ENCODE measurements around the gene PLEKHA1.

Gene PLEKHA1

GRCh38 chr10:122471531-122472177, 97.1 kb downstream of the PLEKHA1 start:
- no peak overlapping the region for H3K4me3 ChIP-seq (ENCODE audit: low read depth, low read length)
- no peak for DNase-seq (ENCODE audit: low read depth)
- TF ChIP-seq POLR2A (IDR thresholded peaks at IDR 0.05; ENCODE audit: extremely low read depth, insufficient read length) (no peak), MYC (IDR thresholded peaks at IDR 0.05; ENCODE audit: low read depth, low read length) (no peak), MAX (IDR thresholded peaks at IDR 0.05; ENCODE audit: low read depth, low read length) (no peak)
- TF ChIP-seq, protein P1, sequence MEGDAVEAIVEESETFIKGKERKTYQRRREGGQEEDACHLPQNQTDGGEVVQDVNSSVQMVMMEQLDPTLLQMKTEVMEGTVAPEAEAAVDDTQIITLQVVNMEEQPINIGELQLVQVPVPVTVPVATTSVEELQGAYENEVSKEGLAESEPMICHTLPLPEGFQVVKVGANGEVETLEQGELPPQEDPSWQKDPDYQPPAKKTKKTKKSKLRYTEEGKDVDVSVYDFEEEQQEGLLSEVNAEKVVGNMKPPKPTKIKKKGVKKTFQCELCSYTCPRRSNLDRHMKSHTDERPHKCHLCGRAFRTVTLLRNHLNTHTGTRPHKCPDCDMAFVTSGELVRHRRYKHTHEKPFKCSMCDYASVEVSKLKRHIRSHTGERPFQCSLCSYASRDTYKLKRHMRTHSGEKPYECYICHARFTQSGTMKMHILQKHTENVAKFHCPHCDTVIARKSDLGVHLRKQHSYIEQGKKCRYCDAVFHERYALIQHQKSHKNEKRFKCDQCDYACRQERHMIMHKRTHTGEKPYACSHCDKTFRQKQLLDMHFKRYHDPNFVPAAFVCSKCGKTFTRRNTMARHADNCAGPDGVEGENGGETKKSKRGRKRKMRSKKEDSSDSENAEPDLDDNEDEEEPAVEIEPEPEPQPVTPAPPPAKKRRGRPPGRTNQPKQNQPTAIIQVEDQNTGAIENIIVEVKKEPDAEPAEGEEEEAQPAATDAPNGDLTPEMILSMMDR (IDR thresholded peaks at IDR 0.05; ENCODE audit: low read depth, low read length) = no peak

DNA sequence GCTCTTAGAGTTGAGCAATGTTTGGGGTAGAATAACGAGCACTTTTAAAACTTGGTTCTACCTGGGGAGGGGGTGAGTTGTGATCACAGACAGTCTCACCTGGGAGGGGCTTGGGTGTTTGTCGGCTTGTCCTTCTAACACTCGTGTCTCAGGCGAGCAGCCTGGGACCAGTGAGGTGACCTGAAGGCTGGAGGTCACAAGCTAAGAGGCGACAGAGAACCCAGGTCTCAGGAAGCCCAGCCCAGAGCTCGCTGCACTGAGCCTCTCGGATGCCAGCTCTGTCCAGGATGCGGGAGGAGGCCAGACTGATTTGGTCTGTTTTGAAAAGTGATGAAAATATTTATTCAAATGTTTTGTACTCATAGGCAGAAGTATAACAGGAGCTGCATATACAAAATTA, 98.6 kb downstream of the PLEKHA1 start:
- no peak overlapping the region for H3K4me3 ChIP-seq (ENCODE audit: low read depth, low read length)
- DNase-seq (ENCODE audit: low read depth) = no peak
- TF ChIP-seq, protein P1 (IDR thresholded peaks at IDR 0.05; ENCODE audit: low read depth, low read length) = no peak
- no peak for TF ChIP-seq MAX (IDR thresholded peaks at IDR 0.05; ENCODE audit: low read depth, low read length)
- no peak for TF ChIP-seq MYC (IDR thresholded peaks at IDR 0.05; ENCODE audit: low read depth, low read length)
- TF ChIP-seq POLR2A (IDR thresholded peaks at IDR 0.05; ENCODE audit: extremely low read depth, insufficient read length) = no peak

GRCh38 chr10:122474131-122474818, 99.8 kb downstream of the PLEKHA1 start:
- TF ChIP-seq, protein P1 (IDR thresholded peaks at IDR 0.05; ENCODE audit: low read depth, low read length) = no peak
- TF ChIP-seq MYC (IDR thresholded peaks at IDR 0.05; ENCODE audit: low read depth, low read length) (no peak), POLR2A (IDR thresholded peaks at IDR 0.05; ENCODE audit: extremely low read depth, insufficient read length) (no peak), MAX (IDR thresholded peaks at IDR 0.05; ENCODE audit: low read depth, low read length) (no peak)
- H3K4me3 ChIP-seq (ENCODE audit: low read depth, low read length) = no peak overlapping the region
- DNase-seq (ENCODE audit: low read depth) = no peak

DNA sequence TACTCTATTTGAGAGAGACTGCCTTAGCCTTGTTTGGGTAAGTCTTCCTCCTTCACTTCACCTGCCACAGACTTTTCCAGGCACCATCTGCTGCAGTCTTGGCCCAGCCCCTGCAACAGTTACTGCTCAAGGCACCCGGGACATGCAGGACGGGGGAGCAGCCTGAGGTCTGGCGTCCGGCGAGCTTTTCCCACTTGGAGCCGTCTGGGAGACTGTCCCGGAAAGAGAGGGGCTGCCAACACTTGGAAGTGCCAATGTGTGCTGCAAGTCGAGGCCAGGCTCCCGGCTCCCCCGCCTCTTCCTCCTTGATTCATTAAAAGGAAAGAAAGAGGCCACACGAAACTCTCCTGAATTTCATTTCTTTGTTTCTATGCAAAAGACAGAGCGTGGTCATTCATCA, 100.6 kb downstream of the PLEKHA1 start:
- TF ChIP-seq POLR2A (IDR thresholded peaks at IDR 0.05; ENCODE audit: extremely low read depth, insufficient read length) = no peak
- TF ChIP-seq MYC (IDR thresholded peaks at IDR 0.05; ENCODE audit: low read depth, low read length) = no peak
- TF ChIP-seq, protein P1 (IDR thresholded peaks at IDR 0.05; ENCODE audit: low read depth, low read length) = no peak
- TF ChIP-seq MAX (IDR thresholded peaks at IDR 0.05; ENCODE audit: low read depth, low read length) = no peak
- H3K4me3 ChIP-seq (ENCODE audit: low read depth, low read length) = no peak overlapping the region
- no peak for DNase-seq (ENCODE audit: low read depth)

DNA sequence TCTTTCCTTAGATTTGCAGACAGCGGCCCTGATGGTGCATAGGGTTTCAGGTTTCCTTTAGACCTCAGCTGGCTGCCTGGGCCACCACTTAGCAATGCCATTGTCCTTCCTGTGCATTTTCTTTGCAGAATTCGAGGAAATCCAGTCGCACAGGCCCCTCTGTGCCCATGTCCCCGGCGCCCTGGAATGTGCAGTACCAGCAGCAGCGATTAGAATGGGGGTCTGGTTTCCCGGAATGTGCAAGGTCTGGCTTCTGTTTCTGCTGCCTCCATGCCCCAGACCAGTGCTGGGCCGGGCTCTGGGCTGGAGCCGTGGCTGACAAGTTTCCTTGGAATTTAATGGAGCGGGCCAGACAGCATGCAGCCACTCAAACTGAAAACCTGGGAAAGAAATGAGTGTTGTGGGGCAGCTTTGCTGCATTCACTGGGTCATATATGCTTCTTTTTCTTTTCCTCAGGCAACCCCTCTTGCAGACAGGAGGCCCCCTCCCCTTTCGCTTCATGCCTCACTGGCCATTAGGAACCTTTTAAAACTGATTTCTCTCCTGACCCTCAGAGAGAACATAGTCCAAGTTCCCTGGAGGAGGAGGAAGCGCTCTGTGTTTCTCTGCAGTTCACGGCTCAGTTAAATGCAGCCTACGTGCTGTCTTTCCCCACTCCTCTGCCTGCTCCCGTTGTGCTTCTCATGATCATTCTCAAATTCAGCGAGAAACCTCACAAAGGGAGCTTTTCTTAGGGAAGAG, 101.3 kb downstream of the PLEKHA1 start:
- DNase-seq (ENCODE audit: low read depth) = no peak
- H3K4me3 ChIP-seq (ENCODE audit: low read depth, low read length) = no peak overlapping the region
- TF ChIP-seq MAX (IDR thresholded peaks at IDR 0.05; ENCODE audit: low read depth, low read length) (no peak), POLR2A (IDR thresholded peaks at IDR 0.05; ENCODE audit: extremely low read depth, insufficient read length) (no peak), MYC (IDR thresholded peaks at IDR 0.05; ENCODE audit: low read depth, low read length) (no peak)
- TF ChIP-seq, protein P1 (IDR thresholded peaks at IDR 0.05; ENCODE audit: low read depth, low read length) = no peak

Data from NB4 (cell line).